Measurements from ENCODE around the gene ARAP1. TPM values are rescaled to one million over a fixed set of nuclear protein-coding genes. Genes with fewer than 3 reads are reported as not detected.
A peak's percentile ranks its signal among the peaks of the same experiment; 100 is the strongest.

The ARAP1 gene
- total and polyA plus RNA-seq, 2 of the 8 experiments (the other 6 are each of a cell fraction or from before 2014, with no cell fraction given): 25.7 to 61.6 TPM

- TF ChIP-seq, protein P1, sequence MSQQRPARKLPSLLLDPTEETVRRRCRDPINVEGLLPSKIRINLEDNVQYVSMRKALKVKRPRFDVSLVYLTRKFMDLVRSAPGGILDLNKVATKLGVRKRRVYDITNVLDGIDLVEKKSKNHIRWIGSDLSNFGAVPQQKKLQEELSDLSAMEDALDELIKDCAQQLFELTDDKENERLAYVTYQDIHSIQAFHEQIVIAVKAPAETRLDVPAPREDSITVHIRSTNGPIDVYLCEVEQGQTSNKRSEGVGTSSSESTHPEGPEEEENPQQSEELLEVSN (IDR thresholded peaks at IDR 0.05): 0 out of 2 replicates have a peak, but pooled peaks have one; percentile 13
- TF ChIP-seq CHD7 (IDR thresholded peaks at IDR 0.05; ENCODE audit: insufficient replicate concordance, low read length): no peak
Measured at GRCh38 chr11:72787216-72788104, 35.3 kb upstream of the ARAP1 start (continued).

All from H1 (cell line).